Measurements from ENCODE around the gene ADCY9.

The ADCY9 gene

DNA sequence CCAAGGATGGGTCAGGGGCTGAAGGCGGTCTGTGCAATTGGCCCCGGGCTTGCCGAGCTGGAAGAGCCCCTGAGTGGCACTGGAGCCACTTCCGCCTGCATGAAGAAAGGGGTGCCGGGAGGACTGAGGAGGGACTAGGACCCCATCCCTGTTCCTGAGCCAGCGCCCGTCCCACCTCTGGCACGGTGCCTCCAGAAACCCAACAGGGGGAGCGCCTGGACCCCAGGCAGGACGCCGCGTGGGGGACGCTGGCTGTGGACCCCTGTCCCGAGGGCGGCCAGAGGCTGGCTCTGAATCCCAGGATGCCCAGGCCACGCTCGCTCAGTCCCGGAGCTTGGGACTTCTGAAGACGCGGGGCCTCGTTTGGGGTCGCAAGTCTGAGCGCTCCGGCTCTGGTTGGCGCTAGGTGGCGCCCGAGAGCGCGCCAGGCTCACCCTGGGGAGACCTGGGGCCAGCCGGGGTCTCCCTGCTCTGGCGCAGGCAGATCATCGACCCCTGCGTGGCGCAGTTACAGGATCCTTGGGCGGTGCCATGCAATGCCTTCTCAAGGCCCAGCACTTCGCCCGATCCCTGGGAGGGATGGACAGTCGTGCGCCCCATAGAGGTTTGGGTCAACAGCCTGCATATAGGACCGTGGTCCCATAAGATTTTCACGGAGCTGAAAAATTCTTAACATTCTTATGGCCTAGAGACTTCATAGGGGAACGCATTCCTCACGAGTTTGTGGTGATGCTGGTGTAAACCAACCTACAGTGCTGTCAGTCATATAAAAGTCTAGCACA is 177.2 kb downstream of the ADCY9 start:
- H2AFZ ChIP-seq (ENCODE audit: low read depth, low read length, severe bottlenecking): no peak overlapping the region
- no peaks in the 10 kb centered on the region for H3K9me3 ChIP-seq (ENCODE audit: insufficient read depth, low read length)
- H4K20me1 ChIP-seq (ENCODE audit: low read depth, low read length): no peaks in the 10 kb centered on the region
- H3K4me3 ChIP-seq (ENCODE audit: insufficient read depth, low read length, poor library complexity, severe bottlenecking): no peak overlapping the region
- H3F3A ChIP-seq (ENCODE audit: insufficient read depth): no peaks in the 10 kb centered on the region
- no peaks in the 10 kb centered on the region for H3K79me2 ChIP-seq (ENCODE audit: insufficient read depth, low read length)
- no peaks in the 10 kb centered on the region for H3K27me3 ChIP-seq (ENCODE audit: low read length)
- no peak overlapping the region for H3K9ac ChIP-seq (ENCODE audit: low read length)
- no peaks in the 10 kb centered on the region for H3K9me2 ChIP-seq (replicated peaks; ENCODE audit: insufficient read depth, low read length)
- no peak for TF ChIP-seq EZH2phosphoT487 (conservative IDR thresholded peaks at IDR 0.05; ENCODE audit: low read length)
- TF ChIP-seq, protein P1, sequence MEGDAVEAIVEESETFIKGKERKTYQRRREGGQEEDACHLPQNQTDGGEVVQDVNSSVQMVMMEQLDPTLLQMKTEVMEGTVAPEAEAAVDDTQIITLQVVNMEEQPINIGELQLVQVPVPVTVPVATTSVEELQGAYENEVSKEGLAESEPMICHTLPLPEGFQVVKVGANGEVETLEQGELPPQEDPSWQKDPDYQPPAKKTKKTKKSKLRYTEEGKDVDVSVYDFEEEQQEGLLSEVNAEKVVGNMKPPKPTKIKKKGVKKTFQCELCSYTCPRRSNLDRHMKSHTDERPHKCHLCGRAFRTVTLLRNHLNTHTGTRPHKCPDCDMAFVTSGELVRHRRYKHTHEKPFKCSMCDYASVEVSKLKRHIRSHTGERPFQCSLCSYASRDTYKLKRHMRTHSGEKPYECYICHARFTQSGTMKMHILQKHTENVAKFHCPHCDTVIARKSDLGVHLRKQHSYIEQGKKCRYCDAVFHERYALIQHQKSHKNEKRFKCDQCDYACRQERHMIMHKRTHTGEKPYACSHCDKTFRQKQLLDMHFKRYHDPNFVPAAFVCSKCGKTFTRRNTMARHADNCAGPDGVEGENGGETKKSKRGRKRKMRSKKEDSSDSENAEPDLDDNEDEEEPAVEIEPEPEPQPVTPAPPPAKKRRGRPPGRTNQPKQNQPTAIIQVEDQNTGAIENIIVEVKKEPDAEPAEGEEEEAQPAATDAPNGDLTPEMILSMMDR (IDR thresholded peaks at IDR 0.05; ENCODE audit: insufficient read depth, low read length, poor library complexity, severe bottlenecking): peak; percentile 80
- H3K27ac ChIP-seq (ENCODE audit: low read depth, low read length): no peak overlapping the region
- no peak overlapping the region for H3K4me2 ChIP-seq (ENCODE audit: low read depth, low read length, poor library complexity, severe bottlenecking)
- no peaks in the 10 kb centered on the region for H3K36me3 ChIP-seq (ENCODE audit: low read length)

GRCh38 chr16:3938471-3938842 is 177.8 kb downstream of the ADCY9 start:
- Histone ChIP-seq H3K27ac (ENCODE audit: low read depth, low read length) (no peak overlapping the region), H3K4me3 (ENCODE audit: insufficient read depth, low read length, poor library complexity, severe bottlenecking) (no peak overlapping the region)

DNA sequence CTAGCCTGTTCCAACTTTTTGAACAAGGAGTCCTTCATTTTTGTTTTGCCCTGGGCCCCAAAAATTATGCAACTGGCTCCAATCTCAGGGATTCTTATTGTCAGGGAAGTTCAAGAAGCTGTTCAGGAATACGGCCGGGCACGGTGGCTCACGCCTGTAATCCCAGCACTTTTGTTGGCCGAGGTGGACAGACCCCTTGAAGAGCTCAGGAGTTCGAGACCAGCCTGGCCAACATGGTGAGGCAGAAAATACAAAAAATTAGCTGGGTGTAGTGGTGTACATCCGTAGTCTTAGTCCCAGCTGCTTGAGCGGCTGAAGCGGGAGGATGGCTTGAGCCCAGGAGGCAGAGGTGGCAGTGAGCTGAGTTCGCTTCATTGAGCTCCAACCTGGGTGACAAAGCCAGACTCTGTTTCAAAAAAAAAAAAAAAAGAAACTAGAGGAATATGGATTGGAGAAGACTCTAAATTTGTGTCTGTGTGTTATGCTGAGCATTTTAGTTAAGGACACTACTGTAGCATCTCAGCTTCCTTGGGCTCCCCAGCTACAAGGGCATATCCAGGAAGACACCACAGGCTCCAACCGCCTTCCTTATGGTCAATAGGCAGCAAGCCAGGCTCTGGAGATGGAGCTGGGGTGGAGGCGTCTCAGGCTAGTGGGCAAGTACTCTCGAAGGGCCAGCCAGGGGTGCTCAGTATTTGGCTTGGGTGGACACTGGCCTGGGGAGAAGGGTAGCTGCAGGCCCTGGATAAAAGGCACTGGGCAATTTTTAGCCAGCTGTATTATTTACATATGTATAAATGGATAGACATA is 179.0 kb downstream of the ADCY9 start:
- no peak overlapping the region for H3K27ac ChIP-seq (ENCODE audit: low read depth, low read length)
- no peaks in the 10 kb centered on the region for H3K79me2 ChIP-seq (ENCODE audit: insufficient read depth, low read length)
- no peaks in the 10 kb centered on the region for H4K20me1 ChIP-seq (ENCODE audit: low read depth, low read length)
- no peaks in the 10 kb centered on the region for H3K9me2 ChIP-seq (replicated peaks; ENCODE audit: insufficient read depth, low read length)
- H3K9me3 ChIP-seq (ENCODE audit: insufficient read depth, low read length): no peaks in the 10 kb centered on the region
- no peaks in the 10 kb centered on the region for H3F3A ChIP-seq (ENCODE audit: insufficient read depth)
- no peak overlapping the region for H2AFZ ChIP-seq (ENCODE audit: low read depth, low read length, severe bottlenecking)
- no peak overlapping the region for H3K9ac ChIP-seq (ENCODE audit: low read length)
- H3K4me2 ChIP-seq (ENCODE audit: low read depth, low read length, poor library complexity, severe bottlenecking): no peak overlapping the region
- H3K27me3 ChIP-seq (ENCODE audit: low read length): no peaks in the 10 kb centered on the region
- H3K4me3 ChIP-seq (ENCODE audit: insufficient read depth, low read length, poor library complexity, severe bottlenecking): no peak overlapping the region
- no peak for TF ChIP-seq EZH2phosphoT487 (conservative IDR thresholded peaks at IDR 0.05; ENCODE audit: low read length)
- TF ChIP-seq, protein P1 (IDR thresholded peaks at IDR 0.05; ENCODE audit: insufficient read depth, low read length, poor library complexity, severe bottlenecking): no peak
- H3K36me3 ChIP-seq (ENCODE audit: low read length): no peaks in the 10 kb centered on the region

More at GRCh38 chr16:3938471-3938842, 177.8 kb downstream of the ADCY9 start:
- no peaks in the 10 kb centered on the region for H3K27me3 ChIP-seq (ENCODE audit: low read length)
- no peak overlapping the region for H3K4me2 ChIP-seq (ENCODE audit: low read depth, low read length, poor library complexity, severe bottlenecking)
- H3F3A ChIP-seq (ENCODE audit: insufficient read depth): no peaks in the 10 kb centered on the region
- H3K9me2 ChIP-seq (replicated peaks; ENCODE audit: insufficient read depth, low read length): no peaks in the 10 kb centered on the region
- no peaks in the 10 kb centered on the region for H3K79me2 ChIP-seq (ENCODE audit: insufficient read depth, low read length)
- H3K36me3 ChIP-seq (ENCODE audit: low read length): no peaks in the 10 kb centered on the region
- H3K9ac ChIP-seq (ENCODE audit: low read length): no peak overlapping the region
- no peak overlapping the region for H2AFZ ChIP-seq (ENCODE audit: low read depth, low read length, severe bottlenecking)
- TF ChIP-seq EZH2phosphoT487 (conservative IDR thresholded peaks at IDR 0.05; ENCODE audit: low read length): no peak
- TF ChIP-seq, protein P1 (IDR thresholded peaks at IDR 0.05; ENCODE audit: insufficient read depth, low read length, poor library complexity, severe bottlenecking): no peak
- H4K20me1 ChIP-seq (ENCODE audit: low read depth, low read length): no peaks in the 10 kb centered on the region
- H3K9me3 ChIP-seq (ENCODE audit: insufficient read depth, low read length): no peaks in the 10 kb centered on the region

Data from SU-DHL-6 (cell line).